ENCODE results near the gene TDRD1. TPM values are rescaled to one million over a fixed set of nuclear protein-coding genes. Genes with fewer than 3 reads are reported as not detected.

TDRD1 gene
- total RNA-seq, 1 donor from 2014 or later, result 2.7 TPM

- DNase-seq (no peak), ATAC-seq (no peak)
- intact Hi-C loops (cut with micrococcal nuclease), result no loop called here
Measured at GRCh38 chr10:114256008-114256765, 77.0 kb downstream of the TDRD1 start.

- ATAC-seq, result no peak
- intact Hi-C loops (cut with micrococcal nuclease), result no loop called here
- no peak for DNase-seq
Measured at GRCh38 chr10:114256822-114257221, 77.7 kb downstream of the TDRD1 start.

GRCh38 chr10:114257498-114257897 lies 78.3 kb downstream of the TDRD1 start:
- DNase-seq (no peak), ATAC-seq (peak; percentile 21)
- intact Hi-C loops (cut with micrococcal nuclease), result no loop called here

- ATAC-seq (no peak), DNase-seq (no peak)
- intact Hi-C loops (cut with micrococcal nuclease), result no loop called here
Measured at GRCh38 chr10:114258274-114258840, 79.2 kb downstream of the TDRD1 start.

GRCh38 chr10:114259824-114260223 lies 80.7 kb downstream of the TDRD1 start:
- peak; percentile 79 for ATAC-seq
- intact Hi-C loops (cut with micrococcal nuclease), result no loop called here
- DNase-seq, result peak; percentile 76

GRCh38 chr10:114260366-114260765 lies 81.2 kb downstream of the TDRD1 start:
- no peak for DNase-seq
- intact Hi-C loops (cut with micrococcal nuclease), result no loop called here
- no peak for ATAC-seq

GRCh38 chr10:114261076-114261475 lies 81.9 kb downstream of the TDRD1 start:
- intact Hi-C loops (cut with micrococcal nuclease), result no loop called here
- ATAC-seq, result no peak
- no peak for DNase-seq

- no peak for ATAC-seq
- DNase-seq, result no peak
Measured at GRCh38 chr10:114262496-114262895, 83.3 kb downstream of the TDRD1 start.

GRCh38 chr10:114265392-114266053 lies 86.4 kb downstream of the TDRD1 start:
- intact Hi-C loops (cut with micrococcal nuclease), result no loop called here
- DNase-seq, result peak; percentile 61
- peak; percentile 87 for ATAC-seq

More at GRCh38 chr10:114262496-114262895, 83.3 kb downstream of the TDRD1 start:
- intact Hi-C loops (cut with micrococcal nuclease), result no loop called here

- intact Hi-C loops (cut with micrococcal nuclease), result no loop called here
- ATAC-seq (peak; percentile 73), DNase-seq (peak; percentile 72)
Measured at GRCh38 chr10:114266521-114266920, 87.4 kb downstream of the TDRD1 start.

- peak; percentile 2 for ATAC-seq
- intact Hi-C loops (cut with micrococcal nuclease), result no loop called here
- no peak for DNase-seq
Measured at GRCh38 chr10:114271075-114271778, 92.1 kb downstream of the TDRD1 start.

GRCh38 chr10:114271779-114272167 lies 92.6 kb downstream of the TDRD1 start:
- ATAC-seq (peak; percentile 93), DNase-seq (no peak)
- intact Hi-C loops (cut with micrococcal nuclease), result no loop called here

- DNase-seq (no peak), ATAC-seq (no peak)
- intact Hi-C loops (cut with micrococcal nuclease), result no loop called here
Measured at GRCh38 chr10:114272696-114273095, 93.5 kb downstream of the TDRD1 start.

- intact Hi-C loops (cut with micrococcal nuclease), result no loop called here
Measured at GRCh38 chr10:114273910-114274309, 94.8 kb downstream of the TDRD1 start.

GRCh38 chr10:114274616-114275453 lies 95.7 kb downstream of the TDRD1 start:
- ATAC-seq, result no peak
- DNase-seq, result no peak
- intact Hi-C loops (cut with micrococcal nuclease), result no loop called here

More at GRCh38 chr10:114273910-114274309, 94.8 kb downstream of the TDRD1 start:
- ATAC-seq (no peak), DNase-seq (no peak)

- ATAC-seq, result no peak
Measured at GRCh38 chr10:114276066-114276465, 96.9 kb downstream of the TDRD1 start.

GRCh38 chr10:114276671-114277070 lies 97.5 kb downstream of the TDRD1 start:
- DNase-seq (no peak), ATAC-seq (no peak)

More at GRCh38 chr10:114276066-114276465, 96.9 kb downstream of the TDRD1 start:
- intact Hi-C loops (cut with micrococcal nuclease), result no loop called here
- no peak for DNase-seq

GRCh38 chr10:114278140-114278883 lies 99.2 kb downstream of the TDRD1 start:
- no peak for DNase-seq
- ATAC-seq, result no peak
- intact Hi-C loops (cut with micrococcal nuclease), result no loop called here

More at GRCh38 chr10:114276671-114277070, 97.5 kb downstream of the TDRD1 start:
- intact Hi-C loops (cut with micrococcal nuclease), result no loop called here
